Fibroblast of mammary gland (primary cell): Measurements from ENCODE around the gene GAS5.
A peak's percentile ranks its signal among the peaks of the same experiment; 100 is the strongest.
"Not testable (repeated sequence)": the region's sequence is repeated elsewhere in the genome, so short reads cannot be mapped to it uniquely, and the experiment has no call there.

Source experiments
- DNase-seq: peaks from one replicate; pipeline ENCODE4 v3.0.0-alpha.2; 2010; ENCODE audit warnings: low read depth
- H3K4me3 ChIP-seq: 2 replicates; pipeline ENCODE4 v1.5.1; 2011; ENCODE audit warnings: low read depth, mild to moderate bottlenecking, low read length, moderate library complexity; ENCODE audit not compliant: control insufficient read depth
- TF ChIP-seq, protein P1 (sequence below): conservative IDR thresholded peaks from 2 replicates; pipeline ENCODE4 v1.5.1; 2011; ENCODE audit warnings: low read depth, low read length, inconsistent platforms; ENCODE audit not compliant: control insufficient read depth, insufficient read depth

GAS5 gene

DNA sequence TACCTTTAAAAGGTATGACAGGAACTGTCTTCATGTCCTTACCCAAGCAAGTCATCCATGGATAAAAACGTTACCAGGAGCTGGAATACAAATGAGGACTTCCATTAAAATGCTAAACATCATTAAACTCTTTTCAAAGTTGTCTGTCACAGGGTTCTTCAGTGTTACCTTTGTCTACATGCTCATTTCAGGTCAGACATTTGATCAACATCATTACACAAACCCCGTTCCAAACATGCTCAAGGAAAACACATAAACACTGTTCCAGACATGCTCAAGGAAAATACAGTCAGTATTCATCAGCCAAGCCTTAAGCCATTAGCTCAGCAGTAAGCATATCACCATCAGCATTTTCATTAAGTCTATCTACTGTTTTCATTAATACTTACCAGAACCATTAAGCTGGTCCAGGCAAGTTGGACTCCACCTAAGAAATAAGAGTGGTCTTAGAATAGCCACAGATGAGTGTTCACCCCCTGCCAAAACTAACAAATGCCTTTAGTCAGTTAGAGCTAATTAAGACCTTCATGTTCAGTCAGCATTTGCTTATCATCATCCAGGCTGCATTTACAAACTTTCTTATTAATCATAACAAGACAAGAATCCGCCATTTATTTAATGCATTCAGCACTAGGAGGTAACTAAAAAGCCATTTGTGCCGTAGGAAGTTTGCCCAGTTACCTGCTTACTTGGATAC is 2.2 kb downstream of the GAS5 start:
- H3K4me3 ChIP-seq = peak overlapping the region; percentile 98
- TF ChIP-seq, protein P1, sequence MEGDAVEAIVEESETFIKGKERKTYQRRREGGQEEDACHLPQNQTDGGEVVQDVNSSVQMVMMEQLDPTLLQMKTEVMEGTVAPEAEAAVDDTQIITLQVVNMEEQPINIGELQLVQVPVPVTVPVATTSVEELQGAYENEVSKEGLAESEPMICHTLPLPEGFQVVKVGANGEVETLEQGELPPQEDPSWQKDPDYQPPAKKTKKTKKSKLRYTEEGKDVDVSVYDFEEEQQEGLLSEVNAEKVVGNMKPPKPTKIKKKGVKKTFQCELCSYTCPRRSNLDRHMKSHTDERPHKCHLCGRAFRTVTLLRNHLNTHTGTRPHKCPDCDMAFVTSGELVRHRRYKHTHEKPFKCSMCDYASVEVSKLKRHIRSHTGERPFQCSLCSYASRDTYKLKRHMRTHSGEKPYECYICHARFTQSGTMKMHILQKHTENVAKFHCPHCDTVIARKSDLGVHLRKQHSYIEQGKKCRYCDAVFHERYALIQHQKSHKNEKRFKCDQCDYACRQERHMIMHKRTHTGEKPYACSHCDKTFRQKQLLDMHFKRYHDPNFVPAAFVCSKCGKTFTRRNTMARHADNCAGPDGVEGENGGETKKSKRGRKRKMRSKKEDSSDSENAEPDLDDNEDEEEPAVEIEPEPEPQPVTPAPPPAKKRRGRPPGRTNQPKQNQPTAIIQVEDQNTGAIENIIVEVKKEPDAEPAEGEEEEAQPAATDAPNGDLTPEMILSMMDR = no peak
- DNase-seq = no peak

- TF ChIP-seq, protein P1 = no peak
- peak overlapping the region; percentile 98 for H3K4me3 ChIP-seq
- DNase-seq = peak; percentile 50
These were observed 3.5 kb downstream of the GAS5 start for GRCh38 chr1:173864179-173864867.

DNA sequence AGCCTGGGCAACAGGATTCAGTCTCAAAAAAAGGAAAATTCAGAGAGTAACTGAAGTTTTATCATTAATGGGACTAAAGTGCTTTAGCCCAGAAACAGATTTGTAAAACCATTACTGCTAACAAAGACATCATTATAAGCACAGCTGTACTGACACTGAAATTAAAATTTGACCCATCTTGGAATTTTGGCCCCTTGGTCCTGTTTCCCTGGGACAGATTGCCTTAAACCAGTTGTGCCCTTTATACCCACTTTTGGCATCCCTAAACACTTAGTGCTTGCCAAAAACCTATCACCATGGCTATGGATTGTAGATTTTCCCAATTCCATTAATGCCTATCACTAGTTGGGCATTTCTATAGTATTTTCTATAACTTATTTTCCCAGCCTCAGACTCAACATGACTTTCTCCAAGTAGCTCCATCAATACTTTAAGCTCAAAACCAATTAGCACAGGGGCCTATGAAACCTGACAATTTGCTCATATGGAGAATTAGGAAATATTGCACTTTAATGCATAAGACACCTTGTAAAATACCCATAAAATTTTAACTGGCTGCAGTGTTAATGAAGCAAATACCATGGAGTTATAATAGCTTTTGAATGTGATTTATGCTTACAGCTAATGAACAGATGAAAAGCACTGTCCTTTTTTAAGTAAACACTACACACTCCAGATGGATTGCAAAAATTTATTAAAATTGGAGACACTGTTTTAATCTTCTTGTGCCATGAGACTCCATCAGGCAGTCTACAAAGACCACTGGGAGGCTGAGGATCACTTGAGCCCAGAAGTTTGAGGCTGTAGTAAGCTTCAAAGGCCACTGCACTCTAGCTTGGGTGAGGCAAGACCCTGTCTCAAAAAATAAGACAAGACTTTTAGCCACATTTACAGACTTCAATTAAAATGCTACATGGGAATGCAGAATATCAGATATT is 4.3 kb downstream of the GAS5 start:
- no peak overlapping the region for H3K4me3 ChIP-seq
- DNase-seq = no peak
- TF ChIP-seq, protein P1 = no peak

DNA sequence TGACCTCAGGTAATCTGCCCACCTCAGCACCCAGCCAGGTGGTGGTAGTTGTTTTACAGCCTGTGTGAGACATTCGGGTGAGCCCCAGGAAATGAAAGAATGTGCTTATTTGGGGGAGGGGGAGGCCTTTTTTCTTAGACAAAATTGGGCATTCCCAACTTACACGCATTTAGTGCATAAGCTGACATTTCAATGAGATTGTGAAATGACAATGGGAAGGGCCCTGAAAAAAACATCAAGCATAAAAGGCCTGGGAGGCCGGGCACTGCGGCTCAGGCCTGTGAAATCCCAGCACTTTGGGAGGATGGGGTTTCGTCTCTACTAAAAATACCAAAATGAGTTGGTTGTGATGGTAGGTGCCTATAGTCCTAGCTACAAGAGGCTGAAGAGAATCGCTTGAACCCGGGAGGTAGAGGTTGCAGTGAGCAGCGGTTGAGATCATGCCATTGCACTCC is 5.0 kb downstream of the GAS5 start:
- no peak overlapping the region for H3K4me3 ChIP-seq
- DNase-seq = peak; percentile 33
- TF ChIP-seq, protein P1 = no peak

GRCh38 chr1:173862146-173862768 is 5.5 kb downstream of the GAS5 start:
- peak; percentile 54 for DNase-seq
- not testable (repeated sequence) for H3K4me3 ChIP-seq

DNA sequence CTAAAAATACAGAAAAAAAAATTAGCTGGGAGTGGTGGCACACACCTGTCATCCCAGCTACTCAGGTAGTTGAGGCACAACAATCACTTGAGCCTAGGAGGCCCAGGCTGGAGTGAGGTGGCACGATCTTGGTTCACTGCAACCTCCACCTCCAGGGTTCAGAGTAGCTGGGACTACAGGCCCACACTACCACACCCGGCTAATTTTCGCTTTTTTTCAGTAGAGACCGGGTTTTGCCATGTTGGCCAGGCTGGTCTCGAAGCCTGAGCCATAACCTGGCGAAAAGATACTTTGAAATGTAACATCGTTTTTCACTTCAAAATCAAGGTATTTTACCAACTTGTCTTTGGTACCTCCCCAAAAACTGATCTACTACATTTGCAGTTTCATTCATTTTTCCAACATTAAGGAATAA is 6.1 kb downstream of the GAS5 start:
- TF ChIP-seq, protein P1 = no peak
- no peak overlapping the region for H3K4me3 ChIP-seq
- peak; percentile 37 for DNase-seq
